Activated CD4-positive, CD25-positive, alpha-beta regulatory T cell treated with anti-CD3 and anti-CD28 coated beads, Interleukin-2, amount 50 U/mL, for 16 hours (primary cell): ENCODE measurements around the gene PPM1H.

Experiments used
- DNase-seq: peaks from one replicate; pipeline ENCODE4 v3.0.0-alpha.2; 2020; ENCODE audit warnings: low read depth, low spot score

The PPM1H gene

GRCh38 chr12:62714774-62715721 lies 219.9 kb downstream of the PPM1H start:
- DNase-seq, result no peak

- no peak for DNase-seq
Measured at GRCh38 chr12:62714181-62714773, 220.7 kb downstream of the PPM1H start.

GRCh38 chr12:62713723-62714122 lies 221.2 kb downstream of the PPM1H start:
- no peak for DNase-seq

DNA sequence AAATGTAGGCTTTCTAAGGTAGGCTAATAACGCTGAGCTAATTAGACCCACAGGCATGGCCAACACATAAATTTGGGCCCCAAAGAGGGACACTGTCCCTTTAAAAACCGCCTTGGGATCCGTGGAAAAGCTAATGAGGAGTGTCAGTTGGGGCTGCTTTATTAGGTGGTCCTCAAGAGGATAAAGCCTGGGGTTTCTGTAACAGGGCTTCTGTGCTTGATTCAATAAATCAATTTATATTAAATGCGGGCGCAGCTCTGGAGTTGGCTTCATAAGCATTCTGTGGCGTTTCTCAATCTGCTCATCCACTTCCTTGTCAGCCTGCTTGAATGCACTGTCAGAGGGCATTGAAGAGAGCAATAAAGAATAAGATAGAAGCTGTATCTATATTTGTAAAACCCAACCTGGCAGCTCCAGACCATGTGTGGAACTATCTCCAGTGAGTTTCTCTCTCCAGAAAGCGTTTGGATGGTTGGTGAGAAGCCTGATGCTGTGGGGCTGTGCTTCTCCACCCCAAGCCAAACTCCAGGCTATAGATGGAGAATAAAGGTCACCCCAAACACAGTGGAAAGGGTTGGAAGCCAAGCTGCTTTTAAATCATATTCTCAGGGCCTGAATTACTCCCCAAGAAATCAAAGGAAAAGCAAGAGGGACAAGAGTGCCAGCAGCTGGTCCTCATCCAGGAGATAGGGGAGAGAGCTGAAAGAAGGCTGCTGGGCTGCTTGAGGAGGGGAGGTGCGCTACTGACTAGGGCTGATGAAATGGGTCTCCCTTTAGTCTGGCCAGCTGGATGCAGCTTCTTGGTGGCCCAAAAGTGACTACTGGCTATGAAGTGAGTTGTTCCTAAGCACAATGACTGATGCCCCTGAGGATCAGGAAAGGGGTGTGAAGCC lies 222.0 kb downstream of the PPM1H start:
- no peak for DNase-seq

DNA sequence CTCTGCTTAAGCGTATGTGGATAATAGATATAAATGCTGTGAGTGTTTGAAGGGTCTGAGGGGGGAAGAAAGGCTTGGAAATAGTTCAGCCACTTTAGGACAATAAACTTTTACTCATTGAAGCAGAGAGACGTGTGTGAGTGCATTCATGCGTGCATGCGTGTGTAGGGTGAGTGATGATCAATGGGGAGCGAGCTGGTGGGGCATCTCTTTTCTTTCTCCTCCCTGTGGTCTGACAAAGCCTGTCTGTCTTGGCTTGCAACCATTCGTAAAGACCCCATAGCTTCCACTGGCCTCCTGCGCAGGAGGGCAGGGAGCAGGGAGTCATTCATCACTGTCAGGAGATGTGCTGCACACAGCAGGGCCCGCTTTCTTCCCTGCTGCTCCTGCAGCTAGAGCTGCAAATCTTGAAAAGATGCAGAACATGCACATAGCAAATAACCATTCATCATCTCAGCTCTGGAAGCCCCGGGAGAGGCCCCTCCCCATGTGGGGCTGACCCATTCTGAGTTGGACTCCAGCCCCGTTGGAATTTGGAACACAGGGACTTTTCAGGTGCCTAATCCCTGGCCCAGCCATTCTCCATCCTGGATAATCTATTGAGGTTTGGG lies 223.2 kb downstream of the PPM1H start:
- DNase-seq, result no peak

DNA sequence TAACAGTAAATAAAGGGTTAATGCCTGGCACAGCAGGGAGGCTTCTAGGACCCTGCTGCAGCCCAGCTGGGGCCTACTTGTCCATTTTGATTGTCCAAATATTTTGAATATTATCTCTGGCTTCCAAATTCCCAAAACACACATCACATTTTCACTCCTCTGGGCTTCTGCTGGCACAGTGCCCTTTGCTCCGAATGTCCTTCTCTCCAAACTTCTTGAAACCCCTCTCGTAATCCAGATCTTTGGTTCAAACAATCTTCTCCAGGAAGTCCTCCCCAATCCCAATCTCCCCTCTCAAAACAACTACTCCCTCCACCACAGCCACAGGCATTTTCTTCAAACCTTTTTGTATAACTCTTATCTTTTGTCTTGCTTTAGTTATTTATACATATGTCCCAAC lies 225.6 kb downstream of the PPM1H start:
- no peak for DNase-seq

DNA sequence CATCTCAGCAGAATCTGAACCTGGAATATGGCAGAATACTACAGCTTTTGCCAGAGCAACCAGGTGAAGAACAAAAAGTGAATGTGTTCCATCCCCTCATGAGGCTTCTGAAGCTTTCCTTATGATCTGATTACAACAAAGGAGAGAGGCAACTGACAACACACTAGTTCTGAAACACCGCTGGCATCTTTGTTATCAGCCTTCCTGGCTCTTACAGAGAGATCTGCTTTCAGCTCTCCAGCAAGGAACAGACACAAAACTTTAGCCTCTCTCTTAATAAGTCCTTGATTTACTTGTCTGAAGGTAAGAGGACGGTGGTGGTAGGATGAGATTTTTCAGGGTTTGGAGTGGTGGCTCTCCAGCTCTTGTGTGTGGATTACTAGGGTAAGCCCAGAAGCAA lies 227.0 kb downstream of the PPM1H start:
- DNase-seq, result no peak

DNA sequence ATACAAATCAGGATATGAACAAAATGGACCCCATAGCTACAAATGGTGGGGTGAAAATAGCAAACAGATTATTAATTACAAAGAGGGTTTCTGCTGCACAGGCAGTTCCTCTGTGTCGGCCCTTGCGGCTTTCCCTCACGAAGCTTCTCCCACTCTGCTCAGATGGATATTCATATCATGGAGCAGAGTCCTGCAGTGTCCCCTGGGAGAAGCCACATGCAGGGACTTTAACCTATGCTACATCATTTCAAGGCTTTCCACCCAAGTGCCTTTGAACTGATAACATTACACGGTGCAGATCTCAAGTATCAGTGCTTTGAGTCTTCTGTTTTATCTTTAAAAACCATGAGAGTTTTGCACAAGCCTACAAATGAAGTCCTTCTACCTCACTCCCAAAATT lies 229.1 kb downstream of the PPM1H start:
- DNase-seq, result no peak

- no peak for DNase-seq
Measured at GRCh38 chr12:62703011-62703380, 232.0 kb downstream of the PPM1H start.

- no peak for DNase-seq
Measured at GRCh38 chr12:62701492-62701891, 233.5 kb downstream of the PPM1H start.

- no peak for DNase-seq
Measured at GRCh38 chr12:62700091-62700880, 234.7 kb downstream of the PPM1H start.

DNA sequence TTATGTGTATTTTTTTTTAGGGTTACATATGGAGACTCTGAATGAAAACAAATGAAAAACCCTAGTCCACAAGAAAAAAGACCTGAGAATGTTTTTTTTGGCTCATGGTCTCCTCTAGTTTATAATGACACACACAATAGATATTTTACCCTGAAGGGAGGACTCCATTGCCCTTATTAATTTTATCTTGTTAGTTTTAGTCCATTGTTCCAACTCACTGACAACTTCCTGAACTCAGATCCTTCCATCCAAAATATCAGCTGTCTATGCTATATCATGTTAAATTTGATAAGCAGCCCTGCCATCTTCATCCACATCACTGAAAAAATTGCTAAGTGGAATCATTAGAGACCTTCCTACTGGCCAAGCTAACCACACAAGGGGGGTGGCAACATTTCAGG lies 236.2 kb downstream of the PPM1H start:
- no peak for DNase-seq

GRCh38 chr12:62697893-62698292 lies 237.1 kb downstream of the PPM1H start:
- no peak for DNase-seq

DNA sequence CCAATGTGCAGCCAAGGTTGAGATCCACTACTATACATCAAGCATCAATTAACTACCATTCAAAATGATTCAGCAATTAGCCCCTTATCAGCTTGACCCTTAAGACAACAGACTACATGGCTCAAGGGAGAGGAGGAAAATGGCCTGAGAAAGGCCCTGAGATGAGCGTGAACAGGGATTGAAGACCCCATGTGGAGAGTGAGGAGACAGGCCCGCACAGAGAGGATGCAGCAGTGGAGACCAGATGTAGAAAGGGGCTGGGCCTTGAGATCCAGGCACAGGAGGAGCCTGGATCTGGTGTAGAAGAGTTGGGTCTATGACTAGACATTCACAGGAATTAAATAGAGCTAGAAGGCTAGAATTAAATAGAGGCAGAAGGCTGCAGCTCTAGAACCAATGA lies 239.3 kb downstream of the PPM1H start:
- no peak for DNase-seq

DNA sequence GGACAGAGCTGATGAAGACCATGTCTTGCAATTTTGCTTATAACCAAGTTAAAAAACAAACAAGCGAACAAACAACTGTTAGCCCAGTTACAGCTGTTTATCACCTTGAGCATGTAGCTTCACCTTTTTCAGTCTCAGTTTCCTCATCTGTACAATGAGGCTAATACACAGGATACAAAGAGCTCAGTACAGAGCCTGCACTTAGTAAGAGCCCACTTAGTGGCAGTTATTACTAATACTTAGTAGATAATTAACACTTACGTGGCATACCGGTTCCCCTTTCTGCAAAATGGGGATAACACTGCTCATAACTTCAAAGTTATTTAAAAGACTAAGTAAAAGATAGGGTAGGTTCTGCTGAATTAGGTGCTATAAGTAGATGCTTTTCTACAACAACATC lies 240.3 kb downstream of the PPM1H start:
- no peak for DNase-seq

DNA sequence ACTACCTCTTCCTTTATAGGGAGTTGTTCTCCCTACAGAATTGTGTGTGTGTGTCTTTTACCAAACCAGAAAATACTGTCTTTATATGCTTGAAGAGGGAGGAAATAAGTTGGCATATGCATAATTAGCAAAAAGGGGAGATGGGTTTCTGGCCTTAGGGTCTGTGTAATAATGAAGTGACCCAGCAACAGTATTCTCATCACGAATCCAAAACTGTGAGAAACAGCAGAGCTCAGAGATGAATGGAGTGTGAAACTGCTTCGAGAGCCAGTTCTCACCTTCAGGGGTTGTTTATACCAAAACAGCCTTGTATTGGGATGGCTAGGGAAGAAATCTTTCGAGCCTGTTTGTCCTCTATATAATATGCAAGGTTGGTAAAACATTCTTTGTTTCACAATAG lies 240.8 kb downstream of the PPM1H start:
- no peak for DNase-seq

DNA sequence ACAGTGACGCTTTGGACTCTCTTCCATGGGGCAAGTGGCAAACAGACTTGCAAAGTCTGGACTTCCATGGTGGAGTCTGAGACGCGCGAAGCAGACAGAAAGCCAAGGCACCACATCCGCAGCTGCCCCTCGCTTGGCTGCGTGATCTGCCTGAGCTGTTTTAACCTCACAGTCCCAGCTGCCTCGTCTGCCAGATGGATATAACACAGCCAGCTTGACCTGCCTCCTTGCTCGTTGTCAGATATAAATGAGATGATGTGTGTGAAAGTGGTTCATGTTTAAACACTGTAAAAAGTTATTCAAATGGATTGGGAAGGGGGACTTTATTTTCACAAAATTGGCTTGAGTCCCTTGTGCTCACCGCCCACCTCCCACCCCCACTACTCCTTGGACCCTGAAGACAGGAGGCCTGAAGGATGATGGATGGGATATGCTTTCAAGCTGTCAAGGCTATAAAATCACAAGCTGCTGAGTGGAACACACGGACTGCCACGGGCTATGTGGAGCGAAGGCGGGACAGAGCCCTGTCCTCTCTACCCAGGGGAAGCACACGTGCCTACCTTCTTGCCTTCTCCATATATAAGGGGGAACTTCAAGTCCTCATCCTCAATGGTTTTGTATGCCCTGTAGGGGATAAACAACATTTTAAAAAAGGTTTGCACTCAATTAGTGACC lies 241.4 kb downstream of the PPM1H start:
- DNase-seq, result no peak

- DNase-seq, result no peak
Measured at GRCh38 chr12:62692884-62693283, 242.1 kb downstream of the PPM1H start.

- DNase-seq, result no peak
Measured at GRCh38 chr12:62691309-62691708, 243.6 kb downstream of the PPM1H start.

DNA sequence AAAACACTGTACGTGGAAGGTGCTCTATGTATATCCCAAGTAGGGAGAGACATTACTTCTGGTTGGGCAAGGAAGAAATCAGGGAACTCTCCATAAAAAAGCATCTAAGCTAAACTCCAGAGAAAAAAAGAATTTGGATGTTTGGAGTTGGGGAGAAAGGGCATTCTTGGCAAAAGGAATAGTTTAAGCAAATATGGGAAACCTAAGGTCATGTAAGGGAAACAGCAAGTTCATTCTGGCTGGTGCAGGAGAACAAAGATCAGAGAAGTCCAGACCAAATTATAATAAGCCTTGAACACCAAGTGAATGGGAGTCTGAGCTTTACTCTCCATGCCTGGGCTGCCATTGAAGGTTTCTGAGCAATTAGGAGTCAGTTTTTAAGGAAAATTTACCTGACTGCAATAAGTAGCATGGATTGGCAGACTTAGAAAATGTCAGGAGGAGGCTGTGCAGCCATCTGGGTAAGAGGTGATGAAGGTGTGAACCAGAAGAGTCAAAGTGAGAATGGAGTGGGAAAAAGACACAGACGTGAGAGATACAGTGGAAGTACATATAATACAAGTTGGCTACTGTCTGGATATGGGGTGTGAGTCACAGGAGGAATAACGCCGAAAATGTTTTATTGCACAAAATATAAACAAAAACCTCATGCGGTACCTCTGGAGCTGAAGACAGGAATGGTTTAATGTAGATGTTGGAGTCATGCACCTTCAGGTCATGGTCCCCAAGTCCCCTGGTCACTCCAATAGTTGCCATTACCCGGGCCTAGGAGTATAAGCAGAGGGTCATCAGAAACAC lies 245.7 kb downstream of the PPM1H start:
- DNase-seq, result no peak
